ENCODE data around the gene STARD3. TPM values are rescaled to one million over a fixed set of nuclear protein-coding genes. Genes with fewer than 3 reads are reported as not detected.

The STARD3 gene
- total and polyA plus RNA-seq, 4 donors = 27.4 to 79.7 (median 64.8) TPM

DNA sequence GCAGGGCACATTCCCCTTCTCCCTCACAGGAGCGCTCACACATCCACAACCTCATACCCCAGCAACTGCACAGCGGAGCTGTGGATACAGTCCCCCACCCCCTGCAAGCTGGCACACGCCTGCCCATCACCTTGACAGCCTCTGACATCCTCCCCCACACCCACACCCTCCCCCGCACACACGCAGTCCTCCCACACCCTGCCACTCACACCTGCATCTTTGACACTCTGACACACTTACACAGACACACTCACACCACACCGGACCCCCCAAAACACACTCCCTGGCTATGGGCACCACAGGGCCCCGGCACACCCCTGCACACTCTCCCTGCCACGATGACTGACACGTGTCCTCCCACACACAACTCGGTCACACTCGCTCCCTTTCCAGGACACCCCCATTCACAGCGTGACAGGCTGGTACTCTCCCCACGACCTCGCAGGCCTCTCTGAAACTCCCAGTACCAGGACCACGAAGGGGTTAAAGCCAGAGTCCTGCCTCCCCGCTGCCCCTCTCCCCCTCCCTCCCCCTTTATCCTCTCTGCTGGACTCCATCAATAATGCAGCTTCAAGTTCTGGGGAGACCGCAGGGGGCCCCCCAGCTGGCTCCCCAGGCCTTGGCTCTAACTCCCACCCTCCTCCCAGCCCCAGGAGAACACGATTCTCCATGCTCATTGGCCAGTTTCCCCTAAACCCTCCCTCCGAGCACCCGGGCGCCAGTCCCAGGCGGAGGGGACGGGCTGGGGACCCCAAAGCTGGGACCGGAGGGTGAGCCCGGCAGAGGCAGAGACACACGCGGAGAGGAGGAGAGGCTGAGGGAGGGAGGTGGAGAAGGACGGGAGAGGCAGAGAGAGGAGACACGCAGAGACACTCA lies 10.5 kb upstream of the STARD3 start, which contains the start of gene PPP1R1B:
TSS of gene PPP1R1B (plus strand) at position 782 of the 876 bp plus-strand sequence. CDS start 441 bp downstream, outside the sequence.
- Histone ChIP-seq H3K9ac (ENCODE audit: insufficient read depth in 1 of 2, low read length in 2 of 2) (peak within 1 kb of the TSS in 1 of 2 donors; percentile 23), H3K36me3 (ENCODE audit: control insufficient read depth in 4 of 4, insufficient read depth in 4 of 4, low read length in 4 of 4) (no peaks in the 10 kb centered on the region), H3K4me1 (ENCODE audit: control insufficient read depth in 5 of 5, insufficient read depth in 5 of 5, low read length in 5 of 5) (peaks cover 0 to 54% (median 22%) of the 10 kb centered on the region in 5 donors), H3K27me3 (ENCODE audit: control insufficient read depth in 3 of 3, insufficient read depth in 3 of 3, low read length in 2 of 3) (peaks cover 0 to 11% (median 3%) of the 10 kb centered on the region in 3 donors), H3K27ac (ENCODE audit: low read depth in 1 of 2, low read length in 1 of 2) (no peak within 1 kb of the TSS), H3K9me3 (ENCODE audit: control insufficient read depth in 4 of 4, insufficient read depth in 3 of 4, low read length in 3 of 4) (no peaks in the 10 kb centered on the region), H3K4me3 (no peak within 1 kb of the TSS)
- DNase-seq (peak in 2 of 3 donors; percentile 71 to 83), ATAC-seq (ENCODE audit: insufficient read depth, low FRiP score) (no peak)
- TF ChIP-seq, protein P1, sequence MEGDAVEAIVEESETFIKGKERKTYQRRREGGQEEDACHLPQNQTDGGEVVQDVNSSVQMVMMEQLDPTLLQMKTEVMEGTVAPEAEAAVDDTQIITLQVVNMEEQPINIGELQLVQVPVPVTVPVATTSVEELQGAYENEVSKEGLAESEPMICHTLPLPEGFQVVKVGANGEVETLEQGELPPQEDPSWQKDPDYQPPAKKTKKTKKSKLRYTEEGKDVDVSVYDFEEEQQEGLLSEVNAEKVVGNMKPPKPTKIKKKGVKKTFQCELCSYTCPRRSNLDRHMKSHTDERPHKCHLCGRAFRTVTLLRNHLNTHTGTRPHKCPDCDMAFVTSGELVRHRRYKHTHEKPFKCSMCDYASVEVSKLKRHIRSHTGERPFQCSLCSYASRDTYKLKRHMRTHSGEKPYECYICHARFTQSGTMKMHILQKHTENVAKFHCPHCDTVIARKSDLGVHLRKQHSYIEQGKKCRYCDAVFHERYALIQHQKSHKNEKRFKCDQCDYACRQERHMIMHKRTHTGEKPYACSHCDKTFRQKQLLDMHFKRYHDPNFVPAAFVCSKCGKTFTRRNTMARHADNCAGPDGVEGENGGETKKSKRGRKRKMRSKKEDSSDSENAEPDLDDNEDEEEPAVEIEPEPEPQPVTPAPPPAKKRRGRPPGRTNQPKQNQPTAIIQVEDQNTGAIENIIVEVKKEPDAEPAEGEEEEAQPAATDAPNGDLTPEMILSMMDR (IDR thresholded peaks at IDR 0.05; ENCODE audit: control extremely low read depth, extremely low read depth) = no peak
- 22 to 25% methylated on average over 29 of the region's 29 CpGs for WGBS, 2 donors

DNA sequence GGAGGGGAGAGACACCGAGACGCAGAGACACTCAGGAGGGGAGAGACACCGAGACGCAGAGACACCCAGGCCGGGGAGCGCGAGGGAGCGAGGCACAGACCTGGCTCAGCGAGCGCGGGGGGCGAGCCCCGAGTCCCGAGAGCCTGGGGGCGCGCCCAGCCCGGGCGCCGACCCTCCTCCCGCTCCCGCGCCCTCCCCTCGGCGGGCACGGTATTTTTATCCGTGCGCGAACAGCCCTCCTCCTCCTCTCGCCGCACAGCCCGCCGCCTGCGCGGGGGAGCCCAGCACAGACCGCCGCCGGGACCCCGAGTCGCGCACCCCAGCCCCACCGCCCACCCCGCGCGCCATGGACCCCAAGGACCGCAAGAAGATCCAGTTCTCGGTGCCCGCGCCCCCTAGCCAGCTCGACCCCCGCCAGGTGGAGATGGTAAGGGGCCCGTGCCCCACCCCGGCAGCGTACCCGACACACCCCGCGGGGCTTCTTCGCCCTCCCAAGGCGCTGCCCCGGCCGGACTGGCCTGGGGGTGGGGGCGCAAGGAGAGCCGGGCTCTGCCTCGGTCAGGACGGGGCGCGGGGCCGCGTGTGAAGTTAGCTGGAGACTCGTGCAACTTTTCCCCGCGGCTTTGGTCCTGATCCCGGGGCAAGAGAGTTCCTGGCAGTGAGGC lies 9.8 kb upstream of the STARD3 start:
- no peak for ATAC-seq (ENCODE audit: insufficient read depth, low FRiP score)
- no peaks in the 10 kb centered on the region for H3K9me3 ChIP-seq (ENCODE audit: control insufficient read depth in 4 of 4, insufficient read depth in 3 of 4, low read length in 3 of 4)
- WGBS, 2 donors = 6 to 8% methylated on average over 50 to 72 of the region's 72 CpGs

DNA sequence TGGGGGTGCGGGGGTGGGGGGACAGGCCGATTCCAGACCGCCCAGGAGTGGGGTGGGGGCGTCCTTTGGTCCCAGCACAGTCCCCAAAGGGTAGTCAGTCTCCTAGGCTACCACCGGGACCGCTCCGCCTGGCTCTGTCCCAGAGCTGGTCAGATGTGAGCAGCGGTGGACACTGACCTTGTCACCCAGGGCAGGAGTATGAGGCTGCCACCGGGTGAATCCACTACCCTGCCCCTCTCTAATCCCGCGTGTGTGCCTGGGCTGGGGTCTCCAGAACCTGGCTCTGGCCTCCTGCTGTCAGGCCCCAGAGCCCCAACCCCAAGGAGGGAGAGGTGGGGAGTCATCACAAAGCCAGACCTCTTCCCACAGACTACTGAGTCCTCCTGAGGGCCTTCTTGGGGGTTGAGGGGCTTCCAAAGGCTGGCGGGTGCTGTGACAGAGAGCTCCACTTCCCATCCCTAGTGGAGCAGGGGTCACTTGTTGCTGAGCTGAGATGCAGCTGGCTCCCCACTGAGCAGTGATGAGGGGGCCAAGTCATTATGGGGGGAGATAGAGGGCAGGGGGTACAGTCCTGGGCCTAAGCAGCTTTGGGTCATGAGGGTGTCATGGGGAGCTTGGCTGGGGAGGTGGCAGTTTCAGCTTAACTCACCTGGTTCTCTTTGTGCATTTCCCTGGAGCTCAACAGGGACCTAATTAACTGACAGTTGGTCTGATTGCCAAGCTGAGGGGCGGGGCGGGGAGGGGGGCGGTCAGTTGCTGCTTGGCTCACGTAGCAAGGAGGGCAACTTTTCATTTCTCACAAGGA lies 9.0 kb upstream of the STARD3 start:
- H3K4me3 ChIP-seq = no peak overlapping the region
- H3K9ac ChIP-seq (ENCODE audit: insufficient read depth in 1 of 2, low read length in 2 of 2) = peak overlapping the region in 1 of 2 donors; percentile 7
- TF ChIP-seq, protein P1 (IDR thresholded peaks at IDR 0.05; ENCODE audit: control extremely low read depth, extremely low read depth) = no peak
- no peak overlapping the region for H3K27ac ChIP-seq (ENCODE audit: low read depth in 1 of 2, low read length in 1 of 2)
- ATAC-seq (ENCODE audit: insufficient read depth, low FRiP score) = no peak
- H3K9me3 ChIP-seq (ENCODE audit: control insufficient read depth in 4 of 4, insufficient read depth in 3 of 4, low read length in 3 of 4) = no peaks in the 10 kb centered on the region
- peaks cover 0 to 50% (median 22%) of the 10 kb centered on the region in 5 donors for H3K4me1 ChIP-seq (ENCODE audit: control insufficient read depth in 5 of 5, insufficient read depth in 5 of 5, low read length in 5 of 5)
- H3K27me3 ChIP-seq (ENCODE audit: control insufficient read depth in 3 of 3, insufficient read depth in 3 of 3, low read length in 2 of 3) = peaks cover 0 to 11% (median 3%) of the 10 kb centered on the region in 3 donors
- WGBS, 2 donors = 61 to 70% methylated on average over 16 of the region's 16 CpGs
- DNase-seq = no peak
- H3K36me3 ChIP-seq (ENCODE audit: control insufficient read depth in 4 of 4, insufficient read depth in 4 of 4, low read length in 4 of 4) = no peaks in the 10 kb centered on the region

More for the DNA sequence above, 9.8 kb upstream of the STARD3 start:
- Histone ChIP-seq H3K4me1 (ENCODE audit: control insufficient read depth in 5 of 5, insufficient read depth in 5 of 5, low read length in 5 of 5) (peaks cover 0 to 52% (median 22%) of the 10 kb centered on the region in 5 donors), H3K36me3 (ENCODE audit: control insufficient read depth in 4 of 4, insufficient read depth in 4 of 4, low read length in 4 of 4) (no peaks in the 10 kb centered on the region), H3K4me3 (no peak overlapping the region), H3K27ac (ENCODE audit: low read depth in 1 of 2, low read length in 1 of 2) (no peak overlapping the region), H3K9ac (ENCODE audit: insufficient read depth in 1 of 2, low read length in 2 of 2) (no peak overlapping the region), H3K27me3 (ENCODE audit: control insufficient read depth in 3 of 3, insufficient read depth in 3 of 3, low read length in 2 of 3) (peaks cover 0 to 11% (median 3%) of the 10 kb centered on the region in 3 donors)
- TF ChIP-seq, protein P1 (IDR thresholded peaks at IDR 0.05; ENCODE audit: control extremely low read depth, extremely low read depth) = no peak
- DNase-seq = no peak

Data from lung (tissue), 12 donors.